Spleen (tissue), 7 donors: ENCODE results near the gene MAP3K19.

ENCODE experiments used
- CTCF ChIP-seq, 11 experiments: fragments of 200-600 bp in 7 of 11; fragments of 450-650 bp in 4 of 11; sonication (generic) in 4 of 11; IDR thresholded peaks in 8 of 11; conservative IDR thresholded peaks in 3 of 11; 1 replicate in 7 of 11; 2 replicates in 4 of 11; pipeline versions ENCODE4 v1.4.0 to v1.8.0; 2016 to 2021; ENCODE audit warnings: antibody characterized with exemption in 11 of 11, inconsistent platforms in 4 of 11, mild to moderate bottlenecking in 1 of 11
- POLR2A ChIP-seq, 3 donors: fragments of 450-650 bp; IDR thresholded peaks; one replicate each; pipeline ENCODE4 v1.5.1; 2017; ENCODE audit warnings: antibody characterized with exemption in 3 of 3, mild to moderate bottlenecking in 1 of 3
- POLR2AphosphoS5 ChIP-seq, 3 donors: sonication (generic); formaldehyde crosslinking; IDR thresholded peaks; one replicate each; pipeline ENCODE4 v1.5.1; 2017; ENCODE audit warnings: antibody characterized with exemption in 3 of 3
- donor health status: DM: no; HTN: no; CAD: no; lungs with moderate emphysema.
- donor health status: DM: no; HTN: no; CAD: no.
- donor health status: DM: no; HTN: no; CAD: no.

- TF ChIP-seq CTCF (IDR thresholded peaks at IDR 0.05 in 8 of 11, conservative IDR thresholded peaks at IDR 0.05 in 3 of 11) (no peak), POLR2AphosphoS5 (IDR thresholded peaks at IDR 0.05) (no peak), POLR2A (IDR thresholded peaks at IDR 0.05) (no peak)
Observed at GRCh38 chr2:135023886-135024485, 23.3 kb downstream of the MAP3K19 start.
